GM19468 (cell line): ENCODE data around the gene TGFBR3L.
"Not testable (repeated sequence)": the region's sequence is repeated elsewhere in the genome, so short reads cannot be mapped to it uniquely, and the experiment has no call there.

Experiments used
- ATAC-seq: cut with Tn5 transposase; IDR thresholded peaks from one replicate; pipeline ENCODE4 v1.9.1; 2021; ENCODE audit warnings: mild to moderate bottlenecking, moderate library complexity, moderate number of reproducible peaks; ENCODE audit not compliant: unreplicated experiment; ENCODE audit errors: extremely low read depth

The TGFBR3L gene

DNA sequence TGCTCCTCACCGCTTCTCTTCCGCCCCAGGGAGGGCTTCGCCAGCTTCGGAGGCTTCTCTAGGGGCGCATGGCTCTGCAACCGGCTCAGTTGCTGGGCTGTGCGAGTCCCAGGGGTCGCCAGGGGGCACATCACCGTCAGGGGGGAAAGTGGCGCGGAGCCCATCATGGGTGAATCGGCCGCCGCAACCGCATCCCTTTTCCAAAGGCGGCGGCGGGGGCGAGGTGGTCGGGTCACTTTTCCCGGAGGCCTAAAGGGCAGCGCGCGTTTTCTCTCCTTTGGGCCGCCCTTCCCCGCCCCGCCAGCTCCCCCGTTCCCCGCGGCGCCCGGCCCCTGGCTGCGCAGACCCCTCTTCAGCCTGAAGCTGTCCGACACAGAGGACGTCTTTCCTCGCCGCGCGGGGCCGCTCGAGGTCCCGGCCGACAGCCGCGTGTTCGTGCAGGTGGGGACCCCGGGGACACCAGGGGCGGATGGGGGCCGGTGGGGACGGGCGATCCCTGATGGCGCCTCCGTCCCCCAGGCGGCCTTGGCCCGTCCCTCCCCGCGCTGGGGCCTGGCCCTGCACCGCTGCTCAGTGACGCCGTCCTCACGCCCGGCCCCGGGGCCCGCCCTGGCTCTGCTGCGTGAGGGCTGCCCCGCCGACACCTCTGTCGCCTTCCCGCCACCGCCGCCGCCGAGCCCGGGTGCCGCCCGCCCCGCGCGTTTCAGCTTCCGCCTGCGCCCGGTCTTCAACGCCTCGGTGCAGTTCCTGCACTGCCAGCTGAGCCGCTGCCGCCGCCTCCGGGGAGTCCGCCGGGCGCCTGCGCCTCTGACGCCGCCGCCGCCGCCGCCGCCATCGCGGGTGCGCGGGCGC is 1.7 kb downstream of the TGFBR3L start:
- ATAC-seq, result no peak

DNA sequence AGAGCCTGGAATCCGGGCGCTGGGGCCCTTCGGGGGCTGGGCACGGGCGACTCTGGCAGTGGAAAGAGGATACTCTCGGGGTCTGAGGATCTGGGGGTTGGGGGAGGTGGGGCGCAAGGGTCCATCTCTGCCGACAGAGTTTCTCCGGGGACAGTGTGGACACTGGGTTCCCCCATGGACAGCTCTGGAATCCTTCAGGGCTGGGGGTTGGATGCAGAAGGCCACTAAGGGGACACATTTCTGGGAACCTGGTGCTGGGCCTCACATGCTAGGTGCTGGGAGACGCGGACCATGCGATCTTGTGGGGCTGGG is 2.3 kb downstream of the TGFBR3L start:
- no peak for ATAC-seq

DNA sequence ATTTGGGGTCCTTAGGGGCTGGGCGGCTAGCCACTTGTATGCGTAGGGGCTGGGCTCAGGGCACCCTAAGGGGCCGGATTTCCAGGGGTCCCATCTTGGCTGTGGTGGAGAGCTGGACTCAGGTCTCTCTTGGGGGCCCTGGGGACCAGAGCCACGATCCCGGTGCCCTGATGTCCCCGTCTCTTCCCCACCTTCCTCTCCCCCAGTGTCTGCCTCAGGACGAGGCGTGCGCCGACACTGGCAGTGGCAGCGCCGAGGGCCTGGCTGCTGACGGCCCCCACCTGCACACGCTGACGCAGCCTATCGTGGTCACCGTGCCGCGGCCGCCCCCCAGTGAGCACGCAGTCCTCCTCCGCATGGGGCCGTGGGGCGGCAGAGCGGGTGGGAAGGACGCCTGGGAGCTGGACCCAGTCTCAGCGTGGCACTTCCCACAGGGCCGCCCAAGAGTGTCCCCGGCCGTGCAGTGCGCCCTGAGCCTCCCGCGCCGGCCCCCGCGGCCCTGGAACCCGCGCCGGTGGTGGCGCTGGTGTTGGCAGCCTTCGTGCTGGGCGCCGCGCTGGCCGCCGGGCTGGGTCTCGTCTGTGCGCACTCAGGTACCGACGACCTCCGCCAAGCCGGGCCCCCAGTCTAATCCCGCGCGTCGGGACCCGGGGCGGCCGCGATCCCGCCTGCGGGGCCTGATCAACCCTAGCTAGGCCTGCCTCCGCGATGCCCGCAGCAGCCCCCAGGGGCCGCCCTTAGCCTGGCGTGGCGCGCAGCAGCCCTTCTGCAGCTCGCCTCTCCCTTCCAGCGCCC is 2.8 kb downstream of the TGFBR3L start:
- ATAC-seq, result no peak

DNA sequence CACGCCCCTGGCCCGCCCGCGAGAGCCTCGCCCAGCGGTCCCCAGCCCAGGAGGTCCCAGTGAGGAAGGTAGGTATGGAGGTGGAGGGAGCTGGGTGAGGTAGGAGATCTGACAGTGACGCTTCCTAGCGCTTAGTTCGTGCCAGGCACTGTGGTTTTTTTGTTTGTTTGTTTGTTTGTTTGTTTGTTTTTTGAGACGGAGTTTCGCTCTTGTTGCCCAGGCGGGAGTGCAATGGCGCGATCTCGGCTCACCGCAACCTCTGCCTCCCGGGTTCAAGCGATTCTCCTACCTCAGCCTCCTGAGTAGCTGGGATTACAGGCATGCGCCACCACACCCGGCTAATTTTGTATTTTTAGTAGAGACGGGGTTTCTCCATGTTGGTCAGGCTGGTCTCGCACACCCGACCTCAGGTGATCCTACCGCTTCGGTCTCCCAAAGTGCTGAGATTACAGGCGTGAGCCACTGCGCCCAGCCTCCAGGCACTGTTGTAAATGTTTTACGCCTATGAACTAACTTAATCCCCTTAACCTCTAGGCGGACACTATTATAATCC is 3.5 kb downstream of the TGFBR3L start:
- not testable (repeated sequence) for ATAC-seq

DNA sequence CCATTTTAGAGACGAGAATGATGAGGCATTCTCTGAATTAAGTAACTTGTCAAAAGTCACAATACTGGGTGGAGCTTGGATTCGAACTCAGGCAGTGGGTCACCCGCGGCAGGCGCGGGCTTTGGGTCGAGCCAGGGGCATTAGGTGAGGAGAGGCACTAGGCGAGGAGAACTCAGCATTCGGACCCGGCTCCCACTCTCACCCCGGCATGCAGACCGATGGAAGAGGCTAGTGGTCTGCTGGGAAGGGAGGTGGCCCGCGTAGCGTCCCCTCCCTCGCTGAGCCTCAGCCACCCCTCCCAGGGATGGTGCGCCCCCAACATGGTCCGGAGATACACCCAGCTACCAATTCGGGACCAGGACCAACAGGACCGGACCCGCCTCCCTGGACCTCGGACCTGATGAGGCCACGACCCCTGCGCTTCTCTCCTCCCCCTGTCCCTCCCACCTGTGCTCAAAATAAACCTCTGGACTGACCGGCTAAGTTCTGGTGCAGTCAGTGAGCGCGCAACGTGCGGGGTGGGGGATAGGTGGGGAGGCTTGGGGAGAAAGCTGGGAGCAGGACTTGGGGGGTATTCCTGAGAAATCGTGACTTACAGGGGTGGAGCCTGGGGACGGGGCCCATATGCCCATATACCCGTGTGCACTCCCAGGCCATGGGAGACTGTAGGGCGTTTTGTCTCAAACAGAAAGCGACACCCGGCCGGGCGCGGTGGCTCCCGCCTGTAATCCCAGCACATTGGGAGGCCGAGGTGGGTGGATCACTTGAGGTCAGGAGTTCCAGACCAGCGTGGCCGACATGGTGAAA is 4.2 kb downstream of the TGFBR3L start:
- no peak for ATAC-seq

DNA sequence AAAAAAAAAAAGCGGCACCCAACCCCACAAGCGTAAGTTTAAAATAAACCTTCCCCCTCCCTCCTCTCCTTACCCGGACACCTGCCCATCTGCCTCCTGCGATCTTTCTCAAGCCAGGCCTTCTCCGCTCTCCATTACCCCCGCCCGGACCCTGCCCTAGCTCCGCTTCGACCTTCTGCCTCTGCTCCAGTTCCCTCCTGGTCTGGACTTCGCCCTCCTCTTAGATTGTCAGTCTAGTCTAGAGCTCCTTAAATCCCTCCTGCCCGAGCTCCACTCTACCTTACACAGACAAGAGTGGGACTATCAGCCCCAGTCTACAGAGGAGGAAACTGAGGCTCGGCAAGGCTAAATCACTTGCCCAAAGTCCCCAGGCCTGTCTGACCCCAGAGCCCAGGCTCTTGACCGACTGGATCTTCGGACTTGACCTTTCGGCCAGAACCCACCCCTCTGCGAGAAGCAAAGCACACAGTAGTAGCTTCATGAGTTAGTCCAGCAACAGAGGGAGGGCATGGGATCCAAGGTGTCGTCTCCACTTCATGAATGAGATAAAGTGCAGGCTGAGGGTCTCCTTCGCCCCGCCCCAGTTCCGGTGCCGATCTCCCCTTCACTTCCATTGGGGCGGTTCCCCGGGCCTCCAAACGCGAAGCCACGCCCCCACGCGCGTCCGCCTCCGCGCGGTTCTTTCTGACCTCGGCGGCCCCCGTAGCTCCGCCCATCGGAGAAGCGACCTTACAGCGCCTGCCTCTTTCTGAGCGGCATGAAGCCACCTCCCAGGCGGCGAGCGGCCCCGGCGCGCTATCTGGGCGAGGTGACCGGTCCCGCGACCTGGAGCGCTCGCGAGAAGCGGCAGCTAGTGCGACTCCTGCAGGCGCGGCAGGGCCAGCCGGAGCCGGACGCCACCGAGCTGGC is 5.2 kb downstream of the TGFBR3L start, which contains the start of gene SNAPC2:
Gene SNAPC2, plus strand, starts transcription at position 729 of the 909 bp plus-strand sequence. Its CDS starts 29 bp downstream, at position 758.
- peak; percentile 34 for ATAC-seq

DNA sequence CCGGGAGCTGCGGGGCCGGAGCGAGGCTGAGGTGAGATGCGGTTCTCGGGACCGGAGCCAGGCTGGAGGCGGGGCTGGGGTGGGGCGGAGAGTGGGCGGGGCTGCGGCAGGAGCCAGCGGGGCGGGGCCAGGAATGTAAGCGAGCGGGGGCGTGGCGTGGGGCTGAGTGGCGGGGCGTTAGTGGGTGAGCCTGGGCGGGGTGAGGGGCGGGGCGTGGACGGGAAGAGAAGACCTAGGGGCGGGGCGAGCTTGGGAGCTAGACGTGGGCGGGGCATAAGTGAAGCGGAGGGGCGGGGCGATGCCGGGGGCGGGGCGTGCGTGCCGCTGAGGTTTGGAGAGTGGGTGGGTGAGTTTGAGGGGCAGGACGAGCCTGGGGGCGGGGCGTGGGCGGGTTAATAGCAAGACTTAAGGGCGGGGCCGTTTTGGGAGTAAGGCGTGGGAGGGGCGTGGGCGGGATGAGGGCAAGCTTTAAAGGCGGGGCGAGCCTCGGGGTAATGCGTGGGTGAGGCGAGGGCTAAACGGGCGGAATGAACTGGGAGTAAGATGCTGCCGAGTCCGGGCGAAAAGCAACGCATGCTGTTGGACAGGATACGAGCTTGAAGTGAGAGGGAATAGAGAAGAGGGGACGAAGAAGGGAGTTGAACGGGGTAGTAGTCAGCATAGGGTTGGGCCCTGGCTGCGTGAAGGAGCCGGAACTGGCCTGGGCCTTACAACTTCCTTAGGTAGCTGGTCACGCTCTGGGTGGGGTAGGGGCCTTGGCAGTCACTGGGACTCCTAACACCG is 6.1 kb downstream of the TGFBR3L start:
- peak; percentile 21 for ATAC-seq

DNA sequence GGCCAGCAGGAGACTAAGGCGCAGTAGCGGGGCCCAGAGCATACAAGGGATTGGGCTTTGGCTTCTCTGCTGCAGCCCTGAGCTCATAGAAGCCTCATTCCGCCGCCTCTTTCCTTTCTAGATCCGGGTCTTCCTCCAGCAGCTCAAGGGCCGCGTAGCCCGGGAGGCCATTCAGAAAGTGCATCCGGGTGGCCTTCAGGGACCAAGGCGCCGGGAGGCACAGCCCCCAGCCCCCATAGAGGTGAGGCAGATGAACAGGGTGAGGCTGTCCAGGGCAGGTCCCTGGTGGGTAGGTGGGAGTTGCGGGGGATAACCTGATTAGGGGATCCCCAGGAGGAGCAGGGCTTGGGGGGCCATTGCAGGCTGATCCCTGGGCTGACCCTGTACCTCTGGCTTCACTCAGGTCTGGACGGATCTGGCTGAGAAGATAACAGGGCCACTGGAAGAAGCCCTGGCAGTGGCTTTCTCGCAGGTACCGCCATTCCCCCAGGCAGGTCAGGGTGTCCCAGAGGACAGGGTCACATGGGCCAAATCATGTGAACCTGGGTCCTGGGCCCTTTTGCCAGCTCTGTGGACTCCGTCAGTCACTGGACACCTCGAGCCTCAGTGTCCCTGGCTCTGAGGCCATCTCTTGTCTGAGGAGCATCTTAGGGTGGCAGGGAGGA is 6.8 kb downstream of the TGFBR3L start:
- ATAC-seq, result no peak

DNA sequence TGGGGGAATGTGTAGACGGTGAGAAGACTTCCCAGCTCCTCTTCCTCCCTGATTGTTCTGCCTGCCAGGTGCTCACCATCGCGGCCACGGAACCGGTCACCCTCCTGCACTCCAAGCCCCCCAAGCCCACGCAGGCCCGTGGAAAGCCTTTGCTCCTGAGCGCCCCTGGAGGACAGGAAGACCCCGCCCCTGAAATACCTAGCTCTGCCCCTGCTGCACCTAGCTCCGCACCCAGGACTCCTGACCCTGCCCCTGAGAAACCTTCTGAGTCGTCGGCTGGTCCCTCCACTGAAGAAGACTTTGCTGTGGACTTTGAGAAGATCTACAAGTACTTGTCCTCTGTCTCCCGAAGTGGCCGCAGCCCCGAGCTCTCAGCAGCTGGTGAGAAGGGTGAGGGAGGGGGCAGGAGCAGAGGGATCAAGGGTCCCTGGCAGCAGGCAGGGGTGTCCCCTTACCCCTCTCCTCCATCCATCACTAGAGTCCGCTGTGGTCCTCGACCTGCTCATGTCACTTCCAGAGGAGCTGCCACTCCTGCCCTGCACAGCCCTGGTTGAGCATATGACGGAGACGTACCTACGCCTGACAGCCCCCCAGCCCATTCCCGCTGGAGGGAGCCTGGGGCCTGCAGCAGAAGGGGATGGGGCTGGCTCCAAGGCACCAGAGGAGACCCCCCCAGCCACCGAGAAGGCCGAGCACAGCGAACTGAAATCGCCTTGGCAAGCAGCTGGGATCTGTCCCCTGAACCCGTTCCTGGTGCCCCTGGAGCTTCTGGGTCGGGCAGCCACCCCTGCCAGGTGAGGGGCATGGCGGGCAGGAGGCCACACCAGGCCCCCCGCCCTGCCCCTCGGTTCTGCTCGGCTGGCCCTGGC is 7.6 kb downstream of the TGFBR3L start:
- ATAC-seq, result no peak

DNA sequence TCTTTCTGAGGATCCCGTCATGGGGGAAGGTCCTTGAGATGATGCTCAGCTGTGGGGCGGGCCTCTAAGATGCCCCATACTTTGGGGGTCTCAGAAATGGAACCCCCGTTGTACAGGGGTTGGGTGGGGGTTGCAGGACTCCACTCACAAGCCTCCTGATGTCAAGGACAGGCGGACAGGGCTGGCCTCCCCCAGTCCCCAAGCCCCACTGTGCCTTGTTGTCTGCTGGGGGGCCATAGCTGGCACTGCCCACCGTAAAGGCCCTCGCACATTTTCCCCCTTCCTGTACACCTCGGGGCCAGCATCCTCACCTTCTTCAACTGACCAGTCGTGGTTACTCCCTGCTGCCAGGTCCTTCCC is 8.2 kb downstream of the TGFBR3L start:
- ATAC-seq, result no peak

DNA sequence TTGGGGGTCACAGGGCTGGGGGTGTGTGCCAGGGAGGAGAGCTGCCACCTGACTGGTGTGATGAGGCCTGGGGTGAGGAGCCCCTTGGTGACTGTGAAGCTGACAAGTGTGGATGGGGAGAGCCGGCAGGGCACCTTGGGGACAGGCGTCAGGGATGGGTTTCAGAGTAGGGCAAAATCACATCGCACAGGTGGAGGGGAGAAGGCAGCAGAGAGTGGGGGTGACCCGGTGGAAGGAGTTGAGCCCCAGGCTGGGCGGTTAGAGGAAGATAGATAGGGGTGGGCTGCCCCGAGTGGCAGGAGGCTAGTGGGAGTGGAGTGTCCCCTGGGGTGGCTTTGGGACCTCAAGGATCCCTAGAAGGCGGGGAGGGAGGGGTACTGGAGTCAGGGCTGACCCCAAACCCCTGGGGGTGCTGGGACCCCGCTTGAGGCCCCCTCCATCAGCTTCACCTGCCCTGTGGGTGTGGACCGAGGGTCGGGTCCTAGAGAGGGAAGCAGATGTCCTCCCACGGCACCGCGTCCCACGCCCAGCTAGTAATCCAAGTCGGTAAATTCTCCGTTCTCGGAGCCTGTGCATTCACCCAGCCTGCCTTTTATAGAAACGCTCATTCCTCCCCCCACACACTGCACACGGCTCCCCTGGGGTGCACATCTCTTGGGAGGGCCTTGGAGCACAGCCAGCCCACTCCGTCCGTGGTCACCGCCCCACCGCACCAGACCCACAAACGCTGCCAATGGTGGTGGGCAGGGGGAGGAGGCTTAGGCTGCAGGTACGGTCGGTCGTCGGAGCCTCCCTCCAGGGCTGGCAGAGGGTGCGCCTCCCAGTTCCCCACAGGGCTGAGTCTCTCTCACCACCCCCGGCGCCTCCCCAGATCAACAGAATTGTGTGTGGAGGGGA is 8.9 kb downstream of the TGFBR3L start:
- no peak for ATAC-seq

DNA sequence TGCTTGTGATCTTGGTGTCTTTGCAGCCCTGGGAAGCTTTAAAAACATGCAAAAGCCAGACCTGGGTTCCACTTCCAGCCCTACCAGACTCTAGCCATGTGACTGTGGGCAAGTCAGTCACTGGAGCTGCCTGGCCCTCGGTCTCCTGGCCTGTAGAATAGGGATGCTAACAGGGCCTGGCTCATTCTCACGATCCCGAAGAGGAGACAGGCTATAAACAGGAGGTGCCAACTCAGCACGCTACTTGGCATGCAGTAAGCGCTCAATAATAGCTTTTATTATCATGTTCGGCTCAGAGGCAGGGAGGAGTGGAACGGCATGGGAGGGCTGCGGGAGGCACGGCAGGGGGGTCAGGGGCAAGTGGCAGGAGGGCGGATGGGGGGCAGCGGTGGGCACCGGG is 9.6 kb downstream of the TGFBR3L start:
- no peak for ATAC-seq

DNA sequence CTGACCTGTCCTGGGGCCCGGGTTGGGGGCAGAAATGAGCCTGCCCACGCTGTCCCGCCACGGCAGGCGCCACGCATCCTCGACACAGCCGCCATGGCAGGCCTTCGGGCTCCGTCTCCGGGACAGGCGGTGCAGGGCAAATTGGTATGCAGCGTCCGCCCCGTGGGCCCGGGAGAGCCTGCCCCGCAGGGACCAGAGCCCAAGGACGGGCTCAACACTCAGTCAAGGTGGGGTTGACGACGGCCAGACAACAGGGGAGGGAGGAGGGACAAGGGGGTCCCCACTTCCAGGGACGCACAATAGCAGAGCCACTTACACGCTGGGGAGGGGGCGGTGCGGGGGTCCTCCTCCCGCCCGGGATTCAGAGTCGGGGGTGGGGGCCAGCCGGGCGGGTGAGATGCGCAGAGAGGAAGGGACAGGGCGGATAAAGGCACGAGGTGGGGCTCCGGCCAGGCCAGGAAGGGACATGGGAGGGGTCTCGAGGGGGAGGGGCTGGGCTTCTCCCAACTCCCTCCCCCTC is 10.1 kb downstream of the TGFBR3L start:
- no peak for ATAC-seq

DNA sequence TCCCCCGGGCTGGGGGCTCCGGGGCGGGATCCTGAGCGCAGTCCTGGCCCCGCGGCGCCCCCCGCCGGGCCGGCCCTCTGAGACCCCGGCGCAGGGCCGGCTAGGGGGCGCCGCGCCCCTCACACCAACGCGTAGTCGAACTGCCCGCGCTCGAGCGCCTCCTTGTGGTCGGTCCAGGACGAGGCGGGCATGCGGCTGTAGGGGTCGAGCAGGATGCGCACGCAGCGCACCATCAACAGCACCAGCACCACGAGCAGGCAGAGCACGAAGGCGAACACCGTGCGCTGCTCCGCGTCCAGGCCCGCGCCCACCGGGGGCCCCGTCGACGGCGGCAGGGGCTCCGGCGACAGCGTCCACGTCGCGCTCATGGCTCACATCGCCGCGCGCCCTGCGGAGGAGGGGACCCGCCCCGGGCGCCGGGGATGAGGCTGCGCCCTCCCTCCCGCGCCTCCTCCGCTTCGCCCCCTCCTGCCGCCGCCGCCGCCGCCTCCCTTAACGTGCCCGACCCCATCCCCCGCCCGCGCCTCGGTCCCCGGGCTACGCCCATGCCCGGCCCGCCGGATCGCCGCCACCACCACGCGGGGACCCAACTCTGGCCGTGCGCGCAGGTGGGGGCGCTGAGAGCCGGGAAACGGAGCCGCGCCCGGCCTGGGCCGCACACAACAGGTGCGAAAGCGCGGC is 10.7 kb downstream of the TGFBR3L start:
- ATAC-seq, result no peak

DNA sequence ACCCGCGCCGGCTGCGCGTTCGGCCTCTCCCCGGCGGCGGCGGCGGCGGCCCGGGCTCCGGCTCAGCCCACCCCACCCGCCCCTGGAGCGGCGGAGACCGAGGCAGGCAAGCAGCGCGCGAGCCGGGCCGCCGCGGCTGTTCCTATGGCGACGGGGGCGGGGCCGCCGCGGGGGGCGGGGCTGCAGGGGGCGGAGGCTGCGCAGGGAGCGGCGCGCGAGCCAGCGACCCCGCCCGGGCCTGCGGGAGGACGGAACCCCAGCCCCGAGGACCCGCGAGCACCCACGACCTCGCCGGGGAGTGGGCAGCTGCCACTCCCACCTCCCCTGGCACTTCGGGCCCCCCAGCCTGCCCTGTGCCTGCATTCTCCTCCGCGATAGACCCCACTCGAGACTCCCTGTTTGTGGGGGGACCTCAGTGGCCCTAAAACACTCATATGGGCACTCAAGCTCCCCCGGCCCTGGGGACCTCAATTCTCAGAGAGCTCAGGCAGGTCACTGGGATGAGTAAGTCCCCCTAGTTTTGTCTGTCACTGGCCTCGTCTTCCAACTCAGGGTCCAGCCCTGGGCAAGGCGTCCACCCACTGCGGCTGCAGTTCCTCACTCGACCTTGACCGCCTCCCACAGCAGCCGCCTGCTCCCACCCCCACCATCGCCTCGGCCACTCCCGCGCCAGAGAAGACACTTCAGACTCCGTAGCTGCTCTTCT is 11.5 kb downstream of the TGFBR3L start, which contains the start of gene CTXN1:
Gene CTXN1, minus strand, starts transcription at position 115 of the 706 bp plus-strand sequence. CDS start 597 bp downstream, outside the sequence.
- no peak for ATAC-seq
